ENCODE results near the gene STK11.

DNA sequence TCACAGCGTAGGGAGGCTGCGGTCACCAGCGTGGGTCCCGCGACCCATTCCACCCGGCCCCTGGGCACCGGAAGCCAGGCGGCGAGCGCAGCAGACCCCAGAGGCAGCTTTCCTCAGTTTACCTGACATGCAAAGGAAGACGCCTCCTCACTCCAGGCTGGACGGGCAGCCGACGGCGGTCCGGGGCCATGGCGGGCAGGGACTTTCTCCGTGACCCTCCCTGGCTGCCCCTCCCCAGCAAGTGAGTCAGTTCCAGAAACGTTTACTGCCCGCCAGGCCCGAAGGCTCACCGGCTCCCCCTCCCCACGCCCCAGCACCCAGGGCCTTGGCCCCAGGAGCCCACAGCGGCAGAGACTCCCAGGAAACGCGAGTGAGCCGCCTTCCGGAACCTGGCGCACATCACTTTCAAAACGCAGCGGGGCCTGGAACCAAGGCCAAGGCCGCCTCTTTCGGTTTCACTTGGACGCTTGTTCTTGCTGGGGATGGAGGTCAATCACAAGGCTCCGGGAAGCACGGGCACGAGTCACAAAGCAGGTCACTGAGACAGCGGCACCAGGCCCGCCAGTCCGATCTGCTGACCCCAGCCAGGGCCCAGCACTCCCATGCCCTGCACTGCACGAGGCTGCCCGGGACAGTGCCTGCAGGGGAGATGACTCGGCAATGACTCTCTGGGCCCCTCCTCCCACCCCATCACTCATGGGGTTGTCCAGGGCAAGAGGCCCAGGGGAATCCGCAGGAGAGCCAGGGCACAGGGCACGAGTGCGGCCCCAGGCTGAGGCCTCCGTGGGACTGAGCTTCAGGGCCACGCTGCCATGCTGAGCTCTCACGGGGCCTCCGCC, 36.8 kb upstream of the STK11 start:
- TF ChIP-seq, protein P1, sequence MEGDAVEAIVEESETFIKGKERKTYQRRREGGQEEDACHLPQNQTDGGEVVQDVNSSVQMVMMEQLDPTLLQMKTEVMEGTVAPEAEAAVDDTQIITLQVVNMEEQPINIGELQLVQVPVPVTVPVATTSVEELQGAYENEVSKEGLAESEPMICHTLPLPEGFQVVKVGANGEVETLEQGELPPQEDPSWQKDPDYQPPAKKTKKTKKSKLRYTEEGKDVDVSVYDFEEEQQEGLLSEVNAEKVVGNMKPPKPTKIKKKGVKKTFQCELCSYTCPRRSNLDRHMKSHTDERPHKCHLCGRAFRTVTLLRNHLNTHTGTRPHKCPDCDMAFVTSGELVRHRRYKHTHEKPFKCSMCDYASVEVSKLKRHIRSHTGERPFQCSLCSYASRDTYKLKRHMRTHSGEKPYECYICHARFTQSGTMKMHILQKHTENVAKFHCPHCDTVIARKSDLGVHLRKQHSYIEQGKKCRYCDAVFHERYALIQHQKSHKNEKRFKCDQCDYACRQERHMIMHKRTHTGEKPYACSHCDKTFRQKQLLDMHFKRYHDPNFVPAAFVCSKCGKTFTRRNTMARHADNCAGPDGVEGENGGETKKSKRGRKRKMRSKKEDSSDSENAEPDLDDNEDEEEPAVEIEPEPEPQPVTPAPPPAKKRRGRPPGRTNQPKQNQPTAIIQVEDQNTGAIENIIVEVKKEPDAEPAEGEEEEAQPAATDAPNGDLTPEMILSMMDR (IDR thresholded peaks at IDR 0.05): no peak
- no peak for TF ChIP-seq POLR2A (IDR thresholded peaks at IDR 0.05)
